Spleen (tissue), 7 donors: ENCODE data around the gene C1orf159.

Source experiments
- POLR2A ChIP-seq, 3 donors: fragments of 450-650 bp; IDR thresholded peaks; one replicate each; pipeline ENCODE4 v1.5.1; 2017; ENCODE audit warnings: antibody characterized with exemption in 3 of 3, mild to moderate bottlenecking in 1 of 3
- POLR2AphosphoS5 ChIP-seq, 3 donors: sonication (generic); formaldehyde crosslinking; IDR thresholded peaks; one replicate each; pipeline ENCODE4 v1.5.1; 2017; ENCODE audit warnings: antibody characterized with exemption in 3 of 3
- TF ChIP-seq, protein P1 (sequence below), 11 experiments: fragments of 200-600 bp in 7 of 11; fragments of 450-650 bp in 4 of 11; sonication (generic) in 4 of 11; IDR thresholded peaks in 8 of 11; conservative IDR thresholded peaks in 3 of 11; 1 replicate in 7 of 11; 2 replicates in 4 of 11; pipeline versions ENCODE4 v1.4.0 to v1.8.0; 2016 to 2021; ENCODE audit warnings: antibody characterized with exemption in 11 of 11, inconsistent platforms in 4 of 11, mild to moderate bottlenecking in 1 of 11
- donor health status: DM: no; HTN: no; CAD: no; lungs with moderate emphysema.
- donor health status: DM: no; HTN: no; CAD: no.
- donor health status: DM: no; HTN: no; CAD: no.

DNA sequence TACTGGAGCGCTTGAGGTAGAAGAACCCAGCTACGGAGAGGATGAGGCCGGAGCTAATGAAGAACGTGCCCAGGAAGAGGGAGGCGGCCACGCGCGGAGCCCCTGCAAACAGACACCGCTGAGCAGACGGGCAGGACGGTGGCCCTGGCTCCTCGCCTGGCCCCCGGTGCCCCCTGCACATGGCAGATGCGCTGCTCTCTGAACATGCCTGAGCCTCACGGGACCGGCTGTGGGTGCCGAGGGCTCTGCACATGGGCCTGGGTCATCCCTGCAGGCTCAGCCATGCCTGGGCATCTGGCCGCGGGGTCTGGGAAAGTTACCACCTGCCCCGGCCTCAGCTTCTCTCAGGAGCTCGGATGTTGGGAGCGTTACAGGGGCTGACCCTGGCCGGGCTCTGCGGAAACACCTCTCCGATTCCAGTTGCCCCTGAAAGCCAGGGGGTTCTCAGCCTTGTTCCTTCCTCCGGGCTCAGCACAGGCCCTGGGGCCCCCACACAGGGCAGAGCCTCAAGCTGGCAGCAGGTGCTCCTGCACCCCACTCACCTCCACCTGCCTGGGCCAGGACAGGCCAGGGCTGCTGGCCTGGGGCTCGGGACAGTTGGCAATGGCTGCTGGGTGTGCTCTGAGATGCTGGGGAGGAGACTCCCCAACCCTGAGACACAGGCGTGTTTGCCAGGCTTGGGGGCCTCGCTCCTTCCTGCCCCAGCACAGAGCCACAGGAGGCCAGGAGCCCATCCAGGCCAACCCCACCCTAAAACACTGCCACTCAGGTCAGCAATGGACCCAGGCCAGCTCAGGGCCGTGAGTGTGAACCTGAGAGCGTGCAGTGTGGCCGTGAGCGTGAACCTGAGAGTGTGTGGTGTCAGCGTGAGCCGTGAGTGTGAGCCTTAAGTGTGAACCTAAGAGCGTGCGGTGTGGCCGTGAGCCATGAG, 29.7 kb downstream of the C1orf159 start:
- TF ChIP-seq POLR2A (IDR thresholded peaks at IDR 0.05) = no peak
- TF ChIP-seq, protein P1, sequence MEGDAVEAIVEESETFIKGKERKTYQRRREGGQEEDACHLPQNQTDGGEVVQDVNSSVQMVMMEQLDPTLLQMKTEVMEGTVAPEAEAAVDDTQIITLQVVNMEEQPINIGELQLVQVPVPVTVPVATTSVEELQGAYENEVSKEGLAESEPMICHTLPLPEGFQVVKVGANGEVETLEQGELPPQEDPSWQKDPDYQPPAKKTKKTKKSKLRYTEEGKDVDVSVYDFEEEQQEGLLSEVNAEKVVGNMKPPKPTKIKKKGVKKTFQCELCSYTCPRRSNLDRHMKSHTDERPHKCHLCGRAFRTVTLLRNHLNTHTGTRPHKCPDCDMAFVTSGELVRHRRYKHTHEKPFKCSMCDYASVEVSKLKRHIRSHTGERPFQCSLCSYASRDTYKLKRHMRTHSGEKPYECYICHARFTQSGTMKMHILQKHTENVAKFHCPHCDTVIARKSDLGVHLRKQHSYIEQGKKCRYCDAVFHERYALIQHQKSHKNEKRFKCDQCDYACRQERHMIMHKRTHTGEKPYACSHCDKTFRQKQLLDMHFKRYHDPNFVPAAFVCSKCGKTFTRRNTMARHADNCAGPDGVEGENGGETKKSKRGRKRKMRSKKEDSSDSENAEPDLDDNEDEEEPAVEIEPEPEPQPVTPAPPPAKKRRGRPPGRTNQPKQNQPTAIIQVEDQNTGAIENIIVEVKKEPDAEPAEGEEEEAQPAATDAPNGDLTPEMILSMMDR (IDR thresholded peaks at IDR 0.05 in 8 of 11, conservative IDR thresholded peaks at IDR 0.05 in 3 of 11) = no peak
- TF ChIP-seq POLR2AphosphoS5 (IDR thresholded peaks at IDR 0.05) = no peak
